GM19025 (cell line): ENCODE data around the gene ATP6V0E2.
"Not testable (repeated sequence)": the region's sequence is repeated elsewhere in the genome, so short reads cannot be mapped to it uniquely, and the experiment has no call there.

Source experiments
- ATAC-seq: cut with Tn5 transposase; IDR thresholded peaks from one replicate; pipeline ENCODE4 v1.9.1; 2021; ENCODE audit warnings: mild to moderate bottlenecking, low read depth, moderate library complexity; ENCODE audit not compliant: unreplicated experiment

The ATP6V0E2 gene

DNA sequence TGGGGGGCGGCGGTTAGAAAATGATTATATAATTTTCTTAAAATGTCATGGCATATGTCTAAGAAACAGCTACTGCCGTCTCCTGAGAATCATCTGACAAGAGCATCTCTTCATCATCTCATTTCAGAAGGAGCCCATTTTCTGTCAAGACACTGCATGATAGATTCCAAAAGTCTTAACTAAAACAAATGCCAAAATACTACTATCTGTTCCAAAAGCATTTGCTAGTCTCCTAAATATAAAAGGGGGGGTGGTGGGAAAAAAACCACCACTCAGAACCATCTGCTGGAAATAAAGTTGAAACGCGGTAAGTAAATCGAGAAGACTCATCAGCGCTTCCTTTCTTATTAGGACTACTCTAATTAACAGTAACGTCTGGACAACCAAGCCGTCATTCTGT, 36.5 kb downstream of the ATP6V0E2 start:
- not testable (repeated sequence) for ATAC-seq

DNA sequence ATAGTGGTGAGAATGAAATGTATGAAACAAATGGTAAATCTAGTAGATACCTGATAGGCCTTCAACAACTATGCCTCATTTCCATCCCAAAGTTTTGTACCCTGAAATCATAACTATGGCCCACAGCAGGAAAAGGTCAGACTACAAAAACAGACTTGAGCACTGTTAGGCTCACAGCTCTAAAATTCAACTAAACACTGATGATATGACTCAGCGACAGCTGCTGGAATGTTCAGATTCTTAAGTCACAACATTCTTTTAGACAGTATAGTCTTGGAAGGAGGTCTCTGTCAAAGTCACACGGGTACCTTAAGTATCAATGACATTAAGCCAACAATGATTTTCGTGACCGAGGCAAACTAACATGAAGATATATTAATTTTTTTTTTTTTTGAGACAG, 38.4 kb downstream of the ATP6V0E2 start:
- not testable (repeated sequence) for ATAC-seq

DNA sequence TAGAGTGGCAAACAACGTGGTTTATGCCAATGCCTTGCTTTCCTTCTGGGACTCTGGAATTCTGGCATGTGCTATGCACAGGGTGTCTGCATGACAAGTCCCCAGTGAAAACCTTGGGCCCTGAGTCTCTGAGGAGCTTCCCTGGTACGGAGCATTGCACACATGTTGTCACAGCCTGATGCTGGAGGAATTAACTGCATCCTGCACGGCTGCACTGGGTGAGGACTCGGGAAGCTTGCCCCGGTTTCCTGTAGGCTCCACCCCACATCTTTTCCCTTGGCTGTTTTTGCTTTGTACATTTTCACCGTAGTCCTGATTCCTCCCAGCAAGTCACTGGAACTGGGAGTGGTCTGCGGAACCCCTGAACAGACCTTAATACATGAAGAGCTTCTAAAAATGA, 52.6 kb downstream of the ATP6V0E2 start:
- not testable (repeated sequence) for ATAC-seq
